Bone marrow (tissue), 2 donors: ENCODE data around the gene SLC35F3.
"Not testable (repeated sequence)": the region's sequence is repeated elsewhere in the genome, so short reads cannot be mapped to it uniquely, and the experiment has no call there.

Experiments used
- DNase-seq, 2 donors: peaks; one replicate each; lab custom pipeline; 2025; lab: John Stamatoyannopoulos, UW

SLC35F3 gene

GRCh38 chr1:234289538-234290305 lies 385.2 kb downstream of the SLC35F3 start:
- no peak for DNase-seq

GRCh38 chr1:234292011-234292410 lies 387.5 kb downstream of the SLC35F3 start:
- DNase-seq = no peak

DNA sequence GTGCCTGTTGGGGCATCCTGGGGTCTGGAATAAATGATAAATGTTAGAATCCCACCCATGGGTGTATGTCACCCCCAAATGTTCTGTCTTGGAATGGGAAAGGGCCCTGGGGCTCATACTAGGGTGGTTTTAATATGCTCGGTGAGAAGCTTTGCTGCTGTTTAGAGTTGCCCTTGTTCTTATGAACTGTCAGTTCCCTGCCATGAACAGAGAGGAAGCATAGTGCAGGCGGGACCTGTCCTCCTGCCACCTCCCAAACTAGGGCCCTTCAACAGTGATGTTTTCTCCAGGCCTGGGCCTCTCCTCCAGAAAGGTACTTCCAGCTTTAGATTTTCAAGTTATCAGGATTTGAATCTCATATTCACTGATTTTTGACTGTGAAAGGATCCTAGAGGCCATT lies 388.1 kb downstream of the SLC35F3 start:
- no peak for DNase-seq

GRCh38 chr1:234294109-234294817 lies 389.8 kb downstream of the SLC35F3 start:
- DNase-seq = no peak

DNA sequence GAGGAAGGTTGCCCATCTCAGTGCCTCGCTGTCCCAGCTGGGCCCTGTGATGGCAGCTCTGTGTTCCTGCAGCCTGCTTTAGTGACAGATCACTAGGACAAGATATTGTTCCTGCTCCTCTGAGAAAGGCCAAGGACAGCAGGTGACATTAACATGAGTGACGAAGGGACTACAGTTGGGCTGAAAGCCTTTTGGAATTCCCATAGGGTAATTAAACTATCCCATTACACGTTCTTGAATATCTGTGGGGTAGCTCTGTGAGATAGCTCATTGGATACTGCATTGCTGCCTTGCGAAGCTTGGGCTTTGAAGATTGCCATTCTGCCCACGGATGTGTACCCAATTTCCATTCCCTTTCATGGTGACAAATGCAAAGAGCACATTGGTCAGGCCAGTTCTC lies 390.6 kb downstream of the SLC35F3 start:
- DNase-seq = no peak

- no peak for DNase-seq
Observed at GRCh38 chr1:234295626-234296025, 391.1 kb downstream of the SLC35F3 start.

DNA sequence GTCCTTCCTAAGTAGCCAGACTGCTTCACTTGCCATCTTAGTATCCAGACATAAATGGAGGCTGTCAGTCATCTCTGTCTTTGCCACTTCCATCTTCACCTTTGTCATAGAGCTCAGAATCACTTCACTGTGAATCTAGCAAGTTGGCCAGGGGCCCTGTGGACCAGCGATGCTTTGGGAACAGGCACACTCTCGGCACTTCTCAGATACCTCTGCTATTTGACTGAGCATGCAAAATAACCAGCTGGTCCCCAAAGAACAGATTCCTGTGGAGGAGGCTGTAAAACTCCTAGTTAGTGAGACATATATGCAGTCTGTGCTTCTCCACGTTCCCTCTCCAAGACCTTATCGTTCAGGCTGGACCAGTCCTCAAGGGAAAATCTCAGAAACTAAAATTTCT lies 392.0 kb downstream of the SLC35F3 start:
- no peak for DNase-seq

DNA sequence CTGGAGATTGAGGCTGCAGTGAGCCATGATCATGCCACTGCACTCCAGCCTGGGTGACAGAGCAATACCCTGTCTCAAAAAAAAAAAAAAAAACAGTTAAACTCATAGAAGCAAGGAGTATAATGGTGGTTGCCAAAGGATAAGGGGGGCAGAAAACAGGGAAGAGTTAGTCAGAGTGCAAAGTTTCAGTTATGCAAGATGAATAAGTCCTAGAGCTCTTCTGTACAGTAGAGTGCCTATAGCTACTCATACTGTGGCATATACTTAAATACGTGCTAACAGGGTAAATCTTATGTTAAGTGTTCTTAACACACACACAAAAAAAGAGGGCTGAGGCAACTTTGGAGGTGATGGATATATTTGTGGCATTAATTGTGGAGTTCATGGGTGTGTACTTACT lies 393.2 kb downstream of the SLC35F3 start:
- no peak for DNase-seq

DNA sequence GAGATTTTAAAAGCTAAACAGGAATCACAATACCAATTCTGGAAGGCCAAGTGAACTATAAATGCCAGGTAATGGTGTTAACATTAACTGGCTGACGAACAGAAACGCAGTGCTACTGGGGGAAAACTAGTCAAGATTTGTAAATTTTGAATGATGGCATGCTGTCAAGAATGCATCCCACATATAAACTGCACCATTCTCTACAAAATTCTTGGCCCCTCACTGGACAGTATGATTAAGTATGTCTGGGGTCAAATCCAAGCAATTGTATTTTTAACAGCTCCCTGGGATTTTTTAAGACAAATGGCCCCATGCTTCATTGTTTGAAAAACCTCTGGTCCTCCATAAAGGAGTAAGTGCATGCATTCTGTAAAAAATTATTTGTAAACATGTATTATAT lies 395.6 kb downstream of the SLC35F3 start:
- no peak for DNase-seq

DNA sequence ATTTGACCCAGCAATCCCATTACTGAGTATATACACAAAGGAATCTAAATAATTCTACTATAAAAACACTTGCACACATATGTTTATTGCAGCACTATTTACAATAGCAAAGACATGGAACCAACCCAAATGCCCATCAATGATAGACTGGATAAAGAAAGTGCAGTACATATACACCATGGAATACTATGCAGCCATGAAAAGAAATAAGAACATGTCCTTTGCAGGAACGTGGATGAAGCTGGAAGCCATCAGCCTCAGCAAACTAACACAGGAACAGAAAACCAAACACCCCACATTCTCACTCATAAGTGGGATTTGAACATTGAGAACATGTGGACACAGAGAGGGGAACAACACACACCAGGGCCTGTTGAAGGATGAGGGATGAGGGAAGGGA lies 397.2 kb downstream of the SLC35F3 start:
- not testable (repeated sequence) for DNase-seq

DNA sequence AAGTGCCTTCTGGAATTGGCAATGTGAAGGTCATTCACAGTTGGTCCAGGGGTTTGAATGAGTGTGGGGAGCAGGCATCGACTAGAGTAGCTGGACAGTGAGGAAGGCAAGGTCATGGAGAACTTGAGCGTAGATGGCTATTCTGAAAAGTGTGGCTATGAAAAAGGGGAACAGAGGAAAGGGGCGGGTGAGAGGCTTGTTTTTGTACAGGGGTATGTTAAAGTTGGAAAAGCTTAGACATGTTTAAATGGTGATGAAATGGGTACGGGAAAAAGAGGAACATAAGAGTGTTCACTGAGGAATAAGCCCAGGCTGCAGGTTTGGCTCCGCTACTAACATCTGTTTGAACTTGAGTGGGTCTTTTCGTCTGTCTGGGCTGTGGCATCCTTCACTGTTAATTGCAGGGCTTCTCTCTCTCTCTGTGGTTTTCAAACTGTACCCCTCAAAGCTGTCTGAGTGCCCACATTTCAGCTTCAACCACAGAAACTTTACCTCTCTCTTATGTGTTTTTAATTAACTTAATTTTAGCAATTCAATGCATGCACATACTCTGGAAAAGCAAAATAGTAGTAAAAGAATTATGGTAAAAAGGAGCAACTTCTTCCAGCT lies 398.0 kb downstream of the SLC35F3 start:
- DNase-seq = peak in 1 of 2 donors; percentile 66

- DNase-seq = peak in 1 of 2 donors; percentile 2
Observed at GRCh38 chr1:234303231-234303630, 398.8 kb downstream of the SLC35F3 start.

- peak in 1 of 2 donors; percentile 18 for DNase-seq
Observed at GRCh38 chr1:234307726-234308125, 403.2 kb downstream of the SLC35F3 start.

- DNase-seq = no peak
Observed at GRCh38 chr1:234309243-234309597, 404.7 kb downstream of the SLC35F3 start.

GRCh38 chr1:234309598-234310459 lies 405.4 kb downstream of the SLC35F3 start:
- DNase-seq = peak; percentile 10 to 61

- no peak for DNase-seq
Observed at GRCh38 chr1:234310460-234310817, 406.0 kb downstream of the SLC35F3 start.

DNA sequence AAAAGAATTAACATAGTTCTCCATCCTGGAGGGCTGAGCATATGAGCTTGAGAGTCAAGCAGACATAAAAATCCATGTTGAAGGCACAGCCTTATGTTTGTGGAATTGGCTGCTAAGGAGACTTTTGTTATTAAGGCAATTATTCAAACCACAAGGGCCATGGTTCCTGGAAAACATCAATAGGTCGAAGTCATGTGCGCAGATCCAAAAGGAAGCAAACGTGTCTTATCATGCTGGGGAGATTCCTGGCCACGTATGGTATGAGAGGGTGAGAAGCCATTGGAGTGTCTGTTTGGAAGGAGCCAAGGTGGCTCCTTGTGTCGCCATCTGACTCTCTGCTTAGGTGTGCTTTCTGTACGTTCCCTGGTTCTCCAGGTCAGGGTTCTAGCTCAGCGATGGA lies 406.9 kb downstream of the SLC35F3 start:
- DNase-seq = no peak

DNA sequence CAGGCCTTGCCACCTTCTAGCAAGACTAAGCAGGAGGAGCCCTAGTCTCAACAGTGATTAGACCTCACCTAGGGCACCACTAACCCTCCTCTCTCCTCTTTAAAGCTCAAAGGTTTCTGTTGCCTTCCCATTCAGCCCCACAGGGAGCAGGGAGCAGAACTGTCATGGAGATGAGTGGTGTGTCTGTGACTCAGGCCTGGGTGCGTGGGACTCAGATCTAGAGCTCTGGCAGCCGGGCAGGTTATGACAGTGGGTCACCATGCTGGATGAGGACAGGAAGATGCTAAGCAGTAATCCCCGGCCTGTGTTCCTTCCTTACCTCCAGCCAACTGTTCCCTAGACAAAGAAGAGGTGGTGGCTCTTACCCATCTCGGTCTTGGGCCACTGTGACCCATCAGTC lies 408.7 kb downstream of the SLC35F3 start:
- no peak for DNase-seq

- DNase-seq = peak in 1 of 2 donors; percentile 92
Observed at GRCh38 chr1:234315091-234315541, 410.6 kb downstream of the SLC35F3 start.

GRCh38 chr1:234315588-234315987 lies 411.1 kb downstream of the SLC35F3 start:
- DNase-seq = no peak

DNA sequence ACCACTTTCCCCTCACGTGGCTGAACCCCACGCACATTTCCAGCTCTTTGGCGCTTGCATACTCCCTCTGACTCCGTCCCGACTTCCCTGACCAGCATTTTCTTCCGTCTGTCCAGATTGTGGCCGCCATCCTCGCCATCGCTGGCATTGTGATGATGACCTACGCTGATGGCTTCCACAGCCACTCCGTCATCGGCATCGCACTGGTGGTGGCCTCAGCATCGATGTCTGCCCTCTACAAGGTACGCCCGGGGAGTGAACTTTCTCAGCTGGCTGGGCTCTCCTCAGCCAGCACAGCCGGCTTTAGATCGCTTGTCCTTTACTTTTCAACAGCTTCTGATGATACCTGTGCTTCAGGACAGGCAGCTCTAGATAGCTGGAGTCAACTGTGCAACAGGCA lies 412.0 kb downstream of the SLC35F3 start:
- DNase-seq = no peak

DNA sequence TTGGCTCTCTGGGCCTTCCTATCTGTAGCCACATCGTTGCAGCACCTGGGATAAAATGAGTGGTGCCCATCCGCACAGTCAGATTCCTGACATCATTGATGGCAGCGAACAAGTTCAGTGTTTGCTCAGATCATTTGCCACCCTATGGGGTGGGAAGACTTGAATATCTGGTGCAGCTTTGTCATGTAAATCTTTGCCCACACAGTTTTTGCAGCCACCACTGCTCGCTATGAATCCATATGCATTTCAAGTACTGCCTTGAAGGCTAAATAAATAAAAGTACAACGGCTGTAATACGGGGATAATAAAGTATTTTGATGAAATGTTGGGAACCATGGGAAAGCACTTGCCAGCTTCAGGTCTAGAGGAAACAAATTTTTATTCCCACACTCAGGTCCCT lies 412.5 kb downstream of the SLC35F3 start:
- no peak for DNase-seq
